Stimulated activated naive CD8-positive, alpha-beta T cell treated with anti-CD3 and anti-CD28 coated beads, Interleukin-15, Interleukin-2, amounts not matched to agents 100 U/mL and 50 U/mL, for 24 hours (primary cell): Measurements from ENCODE around the gene CCDC28A.
"Not testable (repeated sequence)": the region's sequence is repeated elsewhere in the genome, so short reads cannot be mapped to it uniquely, and the experiment has no call there.

Experiments
- ATAC-seq: fragments of 150-1000 bp; cut with Tn5 transposase; one replicate; pipeline ENCODE4 v1.10.0; 2021
- DNase-seq: peaks from one replicate; pipeline ENCODE4 v3.0.0; 2021

CCDC28A gene

GRCh38 chr6:138773177-138774091 lies at the start of gene CCDC28A:
TSS of gene CCDC28A (plus strand) at chr6:138773769. CDS start at chr6:138776121, 2,352 bp downstream.
- DNase-seq (peak; percentile 92), ATAC-seq (peak; percentile 92)

GRCh38 chr6:138724015-138724414 lies 49.6 kb upstream of the CCDC28A start:
- DNase-seq = no peak
- ATAC-seq = no peak

GRCh38 chr6:138726066-138726756 lies 47.4 kb upstream of the CCDC28A start:
- ATAC-seq = no peak
- no peak for DNase-seq

GRCh38 chr6:138726757-138727097 lies 46.8 kb upstream of the CCDC28A start:
- ATAC-seq = no peak
- no peak for DNase-seq

GRCh38 chr6:138727182-138727581 lies 46.4 kb upstream of the CCDC28A start:
- no peak for ATAC-seq

GRCh38 chr6:138728662-138729061 lies 44.9 kb upstream of the CCDC28A start:
- DNase-seq (no peak), ATAC-seq (no peak)

More at GRCh38 chr6:138727182-138727581, 46.4 kb upstream of the CCDC28A start:
- no peak for DNase-seq

- not testable (repeated sequence) for ATAC-seq, DNase-seq
These were observed 43.5 kb upstream of the CCDC28A start for GRCh38 chr6:138730037-138730436.

GRCh38 chr6:138734585-138734984 lies 39.0 kb upstream of the CCDC28A start:
- DNase-seq = no peak
- ATAC-seq = no peak

- DNase-seq = no peak
- ATAC-seq = no peak
These were observed 36.9 kb upstream of the CCDC28A start for GRCh38 chr6:138736640-138737039.

GRCh38 chr6:138752017-138752416 lies 21.6 kb upstream of the CCDC28A start:
- no peak for DNase-seq
- no peak for ATAC-seq

GRCh38 chr6:138757136-138757535 lies 16.4 kb upstream of the CCDC28A start:
- ATAC-seq (no peak), DNase-seq (no peak)

- DNase-seq (no peak), ATAC-seq (no peak)
These were observed 7.5 kb upstream of the CCDC28A start for GRCh38 chr6:138765896-138766655.

GRCh38 chr6:138769102-138769676 lies 4.4 kb upstream of the CCDC28A start:
- ATAC-seq (no peak), DNase-seq (no peak)

GRCh38 chr6:138772596-138773176 lies 883 bp upstream of the CCDC28A start:
- ATAC-seq = no peak
- no peak for DNase-seq

GRCh38 chr6:138774370-138774769 lies 801 bp downstream of the CCDC28A start:
- DNase-seq = no peak
- ATAC-seq = no peak

GRCh38 chr6:138776659-138777058 lies 3.1 kb downstream of the CCDC28A start:
- DNase-seq = no peak
- no peak for ATAC-seq

- ATAC-seq = no peak
These were observed 4.8 kb downstream of the CCDC28A start for GRCh38 chr6:138778331-138778730.

GRCh38 chr6:138782243-138782642 lies 8.7 kb downstream of the CCDC28A start:
- no peak for ATAC-seq
- DNase-seq = no peak

More at GRCh38 chr6:138778331-138778730, 4.8 kb downstream of the CCDC28A start:
- no peak for DNase-seq

GRCh38 chr6:138785079-138785478 lies 11.5 kb downstream of the CCDC28A start:
- no peak for ATAC-seq
- no peak for DNase-seq

GRCh38 chr6:138785980-138786379 lies 12.4 kb downstream of the CCDC28A start:
- ATAC-seq (no peak), DNase-seq (no peak)

- DNase-seq = no peak
- ATAC-seq = peak; percentile 63
These were observed 13.6 kb downstream of the CCDC28A start for GRCh38 chr6:138787138-138787537.
